Activated naive CD4-positive, alpha-beta T cell treated with anti-CD3 and anti-CD28 coated beads, Interleukin-2, amount 10 ng/mL, durations not matched to agents 7 days and 5 days (primary cell): ENCODE measurements around the gene CDC25A.

ENCODE experiments used
- CTCF ChIA-PET: fragments of 350-600 bp; sonication (Branson Sonifier 250); formaldehyde crosslinking; loops from one replicate; lab custom pipeline; 2021; ENCODE audit warnings: antibody characterized with exemption; lab: Charles Lee
- DNase-seq: peaks from one replicate; pipeline ENCODE4 v3.0.0-alpha.2; 2020
- H3K27ac Mint-ChIP-seq: one replicate; pipeline ENCODE4 v1.8.0; 2021; ENCODE audit warnings: mild to moderate bottlenecking, moderate library complexity, mixed read lengths
- H3K27me3 Mint-ChIP-seq: one replicate; pipeline ENCODE4 v1.8.0; 2021; ENCODE audit warnings: mild to moderate bottlenecking, mixed read lengths
- H3K36me3 Mint-ChIP-seq: one replicate; pipeline ENCODE4 v1.8.0; 2021; ENCODE audit warnings: mixed read lengths
- H3K4me1 Mint-ChIP-seq: one replicate; pipeline ENCODE4 v1.8.0; 2021; ENCODE audit warnings: mixed read lengths
- H3K4me3 Mint-ChIP-seq: one replicate; pipeline ENCODE4 v1.8.0; 2021; ENCODE audit warnings: mild to moderate bottlenecking, moderate library complexity, mixed read lengths
- H3K9me3 Mint-ChIP-seq: one replicate; pipeline ENCODE4 v1.8.0; 2021; ENCODE audit warnings: mixed read lengths

CDC25A gene

GRCh38 chr3:48186631-48187300 lies 1.5 kb downstream of the CDC25A start:
- H3K27me3 Mint-ChIP-seq: no peaks in the 10 kb centered on the region
- peaks cover 50% of the 10 kb centered on the region for H3K36me3 Mint-ChIP-seq
- H3K9me3 Mint-ChIP-seq: no peaks in the 10 kb centered on the region
- CTCF ChIA-PET: no interaction called here
- H3K4me3 Mint-ChIP-seq: peak overlapping the region; percentile 81
- H3K4me1 Mint-ChIP-seq: peaks cover 43% of the 10 kb centered on the region
- peak overlapping the region; percentile 31 for H3K27ac Mint-ChIP-seq
- DNase-seq: no peak

GRCh38 chr3:48185129-48185528 lies 3.1 kb downstream of the CDC25A start:
- Mint-ChIP-seq H3K27ac (no peak overlapping the region), H3K9me3 (no peaks in the 10 kb centered on the region), H3K4me1 (peaks cover 48% of the 10 kb centered on the region), H3K36me3 (peaks cover 63% of the 10 kb centered on the region), H3K27me3 (no peaks in the 10 kb centered on the region), H3K4me3 (no peak overlapping the region)
- CTCF ChIA-PET: no interaction called here
- DNase-seq: no peak

- Mint-ChIP-seq H3K4me3 (no peak overlapping the region), H3K9me3 (no peaks in the 10 kb centered on the region), H3K27me3 (no peaks in the 10 kb centered on the region), H3K36me3 (peaks cover 69% of the 10 kb centered on the region), H3K27ac (no peak overlapping the region), H3K4me1 (peaks cover 48% of the 10 kb centered on the region)
- CTCF ChIA-PET: interaction anchor here (1.3 kb wide), 1 partner anchor 10 kb away, joined by 5 read pairs; no protein-coding TSS in a partner anchor
- DNase-seq: no peak
Measured at GRCh38 chr3:48184299-48184698, 3.9 kb downstream of the CDC25A start.

GRCh38 chr3:48180531-48181253 lies 7.5 kb downstream of the CDC25A start:
- CTCF ChIA-PET: no interaction called here
- peak overlapping the region; percentile 49 for H3K27ac Mint-ChIP-seq
- peaks cover 80% of the 10 kb centered on the region for H3K36me3 Mint-ChIP-seq
- no peaks in the 10 kb centered on the region for H3K27me3 Mint-ChIP-seq
- H3K4me1 Mint-ChIP-seq: peaks cover 25% of the 10 kb centered on the region
- no peaks in the 10 kb centered on the region for H3K9me3 Mint-ChIP-seq
- H3K4me3 Mint-ChIP-seq: no peak overlapping the region
- DNase-seq: no peak

- H3K27ac Mint-ChIP-seq: no peak overlapping the region
- no peak for DNase-seq
- no peaks in the 10 kb centered on the region for H3K9me3 Mint-ChIP-seq
- peaks cover 18% of the 10 kb centered on the region for H3K4me1 Mint-ChIP-seq
- H3K4me3 Mint-ChIP-seq: no peak overlapping the region
- CTCF ChIA-PET: no interaction called here
- peaks cover 78% of the 10 kb centered on the region for H3K36me3 Mint-ChIP-seq
- H3K27me3 Mint-ChIP-seq: no peaks in the 10 kb centered on the region
Measured at GRCh38 chr3:48180021-48180420, 8.2 kb downstream of the CDC25A start.

GRCh38 chr3:48178072-48178471 lies 10.1 kb downstream of the CDC25A start:
- DNase-seq: no peak
- Mint-ChIP-seq H3K27ac (no peak overlapping the region), H3K9me3 (no peaks in the 10 kb centered on the region), H3K27me3 (no peaks in the 10 kb centered on the region), H3K4me3 (no peak overlapping the region), H3K4me1 (peaks cover 14% of the 10 kb centered on the region), H3K36me3 (peaks cover 77% of the 10 kb centered on the region)
- CTCF ChIA-PET: no interaction called here

- CTCF ChIA-PET: interaction anchor here (0.6 to 1.8 kb wide), 8 partner anchors 13 to 636 kb away, joined by 3 to 15 read pairs (median 4); no protein-coding TSS in a partner anchor
- Mint-ChIP-seq H3K27ac (no peak overlapping the region), H3K4me1 (no peaks in the 10 kb centered on the region), H3K4me3 (no peak overlapping the region), H3K36me3 (peaks cover 38% of the 10 kb centered on the region), H3K9me3 (no peaks in the 10 kb centered on the region), H3K27me3 (no peaks in the 10 kb centered on the region)
- peak; percentile 70 for DNase-seq
Measured at GRCh38 chr3:48157950-48158376, 30.3 kb downstream of the CDC25A start.

- CTCF ChIA-PET: interaction anchor here (0.6 to 1.8 kb wide), 7 partner anchors 13 to 636 kb away, joined by 3 to 15 read pairs (median 4); no protein-coding TSS in a partner anchor
Measured at GRCh38 chr3:48157202-48157840, 30.9 kb downstream of the CDC25A start.

GRCh38 chr3:48156163-48156562 lies 32.1 kb downstream of the CDC25A start:
- Mint-ChIP-seq H3K4me1 (no peaks in the 10 kb centered on the region), H3K9me3 (no peaks in the 10 kb centered on the region), H3K27me3 (no peaks in the 10 kb centered on the region), H3K27ac (no peak overlapping the region), H3K36me3 (peaks cover 29% of the 10 kb centered on the region), H3K4me3 (no peak overlapping the region)
- CTCF ChIA-PET: interaction anchor here (1.2 kb wide), 1 partner anchor 143 kb away, joined by 4 read pairs; no protein-coding TSS in a partner anchor
- DNase-seq: no peak

More at GRCh38 chr3:48157202-48157840, 30.9 kb downstream of the CDC25A start:
- DNase-seq: no peak
- H3K27ac Mint-ChIP-seq: no peak overlapping the region
- no peak overlapping the region for H3K4me3 Mint-ChIP-seq
- H3K9me3 Mint-ChIP-seq: no peaks in the 10 kb centered on the region
- no peaks in the 10 kb centered on the region for H3K4me1 Mint-ChIP-seq
- no peaks in the 10 kb centered on the region for H3K27me3 Mint-ChIP-seq
- H3K36me3 Mint-ChIP-seq: peaks cover 38% of the 10 kb centered on the region

GRCh38 chr3:48155122-48155521 lies 33.1 kb downstream of the CDC25A start:
- Mint-ChIP-seq H3K27me3 (no peaks in the 10 kb centered on the region), H3K9me3 (no peaks in the 10 kb centered on the region), H3K36me3 (peaks cover 23% of the 10 kb centered on the region), H3K4me3 (no peak overlapping the region), H3K27ac (no peak overlapping the region), H3K4me1 (no peaks in the 10 kb centered on the region)
- no peak for DNase-seq
- CTCF ChIA-PET: interaction anchor here (0.6 kb wide), 1 partner anchor 85 kb away, joined by 3 read pairs; no protein-coding TSS in a partner anchor

GRCh38 chr3:48151807-48152427 lies 36.3 kb downstream of the CDC25A start:
- H3K27ac Mint-ChIP-seq: no peak overlapping the region
- H3K4me3 Mint-ChIP-seq: no peak overlapping the region
- no peaks in the 10 kb centered on the region for H3K4me1 Mint-ChIP-seq
- no peak for DNase-seq
- H3K36me3 Mint-ChIP-seq: peaks cover 2% of the 10 kb centered on the region
- H3K27me3 Mint-ChIP-seq: no peaks in the 10 kb centered on the region
- CTCF ChIA-PET: interaction anchor here (0.7 to 3.4 kb wide), 17 partner anchors 39 to 629 kb away, joined by 3 to 25 read pairs (median 4); no protein-coding TSS in a partner anchor
- no peaks in the 10 kb centered on the region for H3K9me3 Mint-ChIP-seq

GRCh38 chr3:48151058-48151806 lies 37.0 kb downstream of the CDC25A start:
- Mint-ChIP-seq H3K27ac (no peak overlapping the region), H3K9me3 (no peaks in the 10 kb centered on the region), H3K27me3 (no peaks in the 10 kb centered on the region), H3K4me3 (no peak overlapping the region), H3K36me3 (peaks cover 1% of the 10 kb centered on the region), H3K4me1 (no peaks in the 10 kb centered on the region)
- CTCF ChIA-PET: interaction anchor here (0.5 to 3.4 kb wide), 18 partner anchors 11 to 629 kb away, joined by 3 to 25 read pairs (median 4); no protein-coding TSS in a partner anchor
- peak; percentile 76 for DNase-seq

- Mint-ChIP-seq H3K27me3 (peaks cover 27% of the 10 kb centered on the region), H3K36me3 (no peaks in the 10 kb centered on the region), H3K4me3 (no peak overlapping the region), H3K27ac (no peak overlapping the region), H3K4me1 (no peaks in the 10 kb centered on the region), H3K9me3 (no peaks in the 10 kb centered on the region)
- CTCF ChIA-PET: interaction anchor here (1.1 kb wide), 1 partner anchor 155 kb away, joined by 3 read pairs; no protein-coding TSS in a partner anchor
- DNase-seq: no peak
Measured at GRCh38 chr3:48143992-48144391, 44.2 kb downstream of the CDC25A start.
